HEK293T (cell line): ENCODE data around the gene SIPA1L3.

Experiments used
- ARNT ChIP-seq: fragments of 450-650 bp; IDR thresholded peaks from 2 replicates; pipeline ENCODE4 v1.6.1; 2017; ENCODE audit warnings: mild to moderate bottlenecking
- BHLHE40 ChIP-seq: fragments of 450-650 bp; IDR thresholded peaks from 2 replicates; pipeline ENCODE4 v1.6.1; 2016; ENCODE audit warnings: mild to moderate bottlenecking, moderate library complexity, borderline replicate concordance
- CTBP1 ChIP-seq: fragments of 450-650 bp; IDR thresholded peaks from 2 replicates; pipeline ENCODE4 v1.6.1; 2016; ENCODE audit warnings: borderline replicate concordance
- ELF4 ChIP-seq: fragments of 450-650 bp; IDR thresholded peaks from 2 replicates; pipeline ENCODE4 v1.6.1; 2017; ENCODE audit warnings: antibody characterized with exemption
- FOXA1 ChIP-seq: fragments of 450-650 bp; IDR thresholded peaks from 2 replicates; pipeline ENCODE4 v1.6.1; 2016; ENCODE audit warnings: mild to moderate bottlenecking
- FOXK2 ChIP-seq: fragments of 450-650 bp; IDR thresholded peaks from 2 replicates; pipeline ENCODE4 v1.6.1; 2016; ENCODE audit warnings: mild to moderate bottlenecking
- HDGF ChIP-seq: fragments of 450-650 bp; IDR thresholded peaks from 2 replicates; pipeline ENCODE4 v1.6.1; 2017; ENCODE audit warnings: antibody characterized with exemption, borderline replicate concordance
- NFRKB ChIP-seq: fragments of 450-650 bp; IDR thresholded peaks from 2 replicates; pipeline ENCODE4 v1.6.1; 2016; ENCODE audit warnings: mild to moderate bottlenecking, moderate library complexity
- SP1 ChIP-seq: fragments of 450-650 bp; IDR thresholded peaks from 2 replicates; pipeline ENCODE4 v1.6.1; 2017
- SUZ12 ChIP-seq: fragments of 450-650 bp; IDR thresholded peaks from 2 replicates; pipeline ENCODE4 v1.6.1; 2016; ENCODE audit warnings: mild to moderate bottlenecking
- ZNF384 ChIP-seq: fragments of 450-650 bp; IDR thresholded peaks from 2 replicates; pipeline ENCODE4 v1.6.1; 2016
- TF ChIP-seq, protein P1 (sequence below): fragments of 450-650 bp; IDR thresholded peaks from 2 replicates; pipeline ENCODE4 v1.6.1; 2016

DNA sequence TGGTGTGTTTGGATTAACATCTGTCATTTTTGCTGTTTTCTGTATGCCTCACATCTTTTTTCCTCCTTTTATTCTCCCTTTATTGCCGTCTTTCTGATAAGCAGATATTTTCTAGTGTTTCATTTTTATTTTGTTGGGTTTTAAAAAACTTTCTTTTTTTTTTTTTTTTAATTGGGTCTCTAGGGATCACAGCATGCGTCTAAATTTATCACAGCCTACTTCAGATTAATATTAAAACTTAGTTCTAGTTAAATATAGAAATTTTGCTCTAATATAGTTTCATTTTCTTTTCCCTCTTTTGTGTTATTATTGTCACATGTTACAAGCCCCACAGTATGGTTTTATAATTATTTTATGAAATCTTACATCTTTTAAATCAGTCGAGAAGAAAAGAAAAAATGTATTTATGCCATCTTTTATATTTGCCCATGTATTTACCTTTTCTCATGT is 52.7 kb downstream of the SIPA1L3 start:
- TF ChIP-seq ELF4 (no peak), SUZ12 (no peak), ZNF384 (no peak), ARNT (no peak), BHLHE40 (no peak), HDGF (no peak), FOXK2 (no peak), CTBP1 (no peak), NFRKB (no peak), FOXA1 (no peak), SP1 (no peak)
- TF ChIP-seq, protein P1, sequence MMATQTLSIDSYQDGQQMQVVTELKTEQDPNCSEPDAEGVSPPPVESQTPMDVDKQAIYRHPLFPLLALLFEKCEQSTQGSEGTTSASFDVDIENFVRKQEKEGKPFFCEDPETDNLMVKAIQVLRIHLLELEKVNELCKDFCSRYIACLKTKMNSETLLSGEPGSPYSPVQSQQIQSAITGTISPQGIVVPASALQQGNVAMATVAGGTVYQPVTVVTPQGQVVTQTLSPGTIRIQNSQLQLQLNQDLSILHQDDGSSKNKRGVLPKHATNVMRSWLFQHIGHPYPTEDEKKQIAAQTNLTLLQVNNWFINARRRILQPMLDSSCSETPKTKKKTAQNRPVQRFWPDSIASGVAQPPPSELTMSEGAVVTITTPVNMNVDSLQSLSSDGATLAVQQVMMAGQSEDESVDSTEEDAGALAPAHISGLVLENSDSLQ = no peak
